GM23338 (cell line): ENCODE measurements around the gene ABCA4. TPM values are rescaled to one million over a fixed set of nuclear protein-coding genes. Genes with fewer than 3 reads are reported as not detected.

Source experiments
- ATAC-seq: fragments of 200-7000 bp; cut with Tn5 transposase; 3 replicates; pipeline ENCODE4 v1.9.1; 2020
- DNase-seq: peaks from one replicate; pipeline ENCODE4 v3.0.0-alpha.2; 2015; ENCODE audit warnings: low spot score
- H2AFZ ChIP-seq: fragments of 200-600 bp; sonication (generic); 2 replicates; pipeline ENCODE4 v1.8.0; 2016; ENCODE audit warnings: antibody characterized with exemption, mild to moderate bottlenecking, moderate library complexity
- H3F3A ChIP-seq: fragments of 200-600 bp; sonication (generic); replicated peaks from 2 replicates; pipeline ENCODE4 v1.8.0; 2017; ENCODE audit warnings: antibody characterized with exemption, mixed run types, low read depth
- H3K27ac ChIP-seq: fragments of 200-600 bp; sonication (generic); 2 replicates; pipeline ENCODE4 v1.6.1; 2016; ENCODE audit warnings: low read depth
- H3K27me3 ChIP-seq: fragments of 200-600 bp; sonication (generic); 2 replicates; pipeline ENCODE4 v1.8.0; 2016; ENCODE audit warnings: mild to moderate bottlenecking, mixed run types, moderate library complexity; ENCODE audit not compliant: insufficient read depth
- H3K36me3 ChIP-seq: fragments of 200-600 bp; sonication (generic); 2 replicates; pipeline ENCODE4 v1.8.0; 2016; ENCODE audit warnings: mild to moderate bottlenecking; ENCODE audit not compliant: insufficient read depth
- H3K4me1 ChIP-seq: fragments of 200-600 bp; sonication (generic); 2 replicates; pipeline ENCODE4 v1.8.0; 2016; ENCODE audit warnings: mild to moderate bottlenecking, moderate library complexity; ENCODE audit not compliant: insufficient read depth
- H3K4me2 ChIP-seq: fragments of 200-600 bp; sonication (generic); 2 replicates; pipeline ENCODE4 v1.7.1; 2017; ENCODE audit warnings: mixed run types
- H3K4me3 ChIP-seq: fragments of 200-600 bp; sonication (generic); 2 replicates; pipeline ENCODE4 v1.6.1; 2016; ENCODE audit warnings: mixed run types
- H3K79me2 ChIP-seq: fragments of 200-600 bp; sonication (generic); replicated peaks from 2 replicates; pipeline ENCODE4 v1.8.0; 2017; ENCODE audit warnings: mild to moderate bottlenecking; ENCODE audit not compliant: insufficient read depth
- H3K9me2 ChIP-seq: fragments of 200-600 bp; sonication (generic); 2 replicates; pipeline ENCODE4 v1.8.0; 2017; ENCODE audit not compliant: insufficient read depth
- H4K20me1 ChIP-seq: fragments of 200-600 bp; sonication (generic); replicated peaks from 2 replicates; pipeline ENCODE4 v1.8.0; 2017; ENCODE audit warnings: mild to moderate bottlenecking; ENCODE audit not compliant: insufficient read depth
- H3K27ac Mint-ChIP-seq: 2 replicates; pipeline ENCODE4 v1.8.0; 2020; ENCODE audit warnings: inconsistent platforms, mild to moderate bottlenecking, moderate library complexity, mixed read lengths
- H3K27me3 Mint-ChIP-seq: 3 replicates; pipeline ENCODE4 v1.8.0; 2022; ENCODE audit warnings: low read depth, mild to moderate bottlenecking, moderate library complexity, mixed read lengths, inconsistent platforms; ENCODE audit not compliant: insufficient read depth, poor library complexity
- H3K36me3 Mint-ChIP-seq: 3 replicates; pipeline ENCODE4 v1.8.0; 2021; ENCODE audit warnings: low read depth, mild to moderate bottlenecking, inconsistent platforms, moderate library complexity, mixed read lengths
- H3K4me1 Mint-ChIP-seq: 3 replicates; pipeline ENCODE4 v1.8.0; 2020; ENCODE audit warnings: mild to moderate bottlenecking, inconsistent platforms, mixed read lengths
- H3K4me3 Mint-ChIP-seq: 3 replicates; pipeline ENCODE4 v1.8.0; 2021; ENCODE audit warnings: moderate library complexity, mild to moderate bottlenecking, inconsistent platforms, mixed read lengths
- H3K9me3 Mint-ChIP-seq: 3 replicates; pipeline ENCODE4 v1.8.0; 2020; ENCODE audit warnings: moderate library complexity, mild to moderate bottlenecking, inconsistent platforms, mixed read lengths
- CREB1 ChIP-seq: fragments of 250-450 bp; sonication (Bioruptor Pico); IDR thresholded peaks from 2 replicates; pipeline ENCODE4 v1.5.0; 2020; ENCODE audit warnings: low read depth, mild to moderate bottlenecking, moderate library complexity
- EZH2 ChIP-seq: fragments of 200-600 bp; sonication (generic); IDR thresholded peaks from one replicate; pipeline ENCODE4 v1.8.0; 2017; ENCODE audit warnings: antibody characterized with exemption, mild to moderate bottlenecking, low read depth; ENCODE audit not compliant: unreplicated experiment
- EZH2phosphoT487 ChIP-seq: fragments of 200-600 bp; sonication (generic); IDR thresholded peaks from one replicate; pipeline ENCODE4 v1.8.1; 2018; ENCODE audit warnings: antibody characterized with exemption; ENCODE audit not compliant: unreplicated experiment
- JUNB ChIP-seq: IDR thresholded peaks from one replicate; pipeline ENCODE4 v1.6.1; 2016; ENCODE audit warnings: antibody characterized with exemption; ENCODE audit not compliant: unreplicated experiment
- NANOG ChIP-seq: IDR thresholded peaks from 2 replicates; pipeline ENCODE4 v1.6.1; 2016; ENCODE audit warnings: antibody characterized with exemption, borderline replicate concordance
- POLR2AphosphoS5 ChIP-seq: IDR thresholded peaks from 2 replicates; pipeline ENCODE4 v1.6.1; 2016; ENCODE audit warnings: antibody characterized with exemption, low read depth
- STAT1 ChIP-seq: IDR thresholded peaks from one replicate; pipeline ENCODE4 v1.6.1; 2016; ENCODE audit warnings: antibody characterized with exemption; ENCODE audit not compliant: unreplicated experiment
- ZNF114 ChIP-seq: fragments of 250-450 bp; sonication (Bioruptor Pico); IDR thresholded peaks from 2 replicates; pipeline ENCODE4 v1.5.0; 2020; ENCODE audit warnings: mild to moderate bottlenecking, moderate library complexity
- ZNF331 ChIP-seq: fragments of 250-450 bp; sonication (Bioruptor Pico); IDR thresholded peaks from 2 replicates; pipeline ENCODE4 v1.5.0; 2020; ENCODE audit warnings: low read depth, mild to moderate bottlenecking, moderate library complexity
- polyA plus RNA-seq: library from polyadenylated mRNA; unstranded; fragments of >200 nt; fragmentation: Nextera tagmentation; extraction: Ambion mirVana; gene quantifications from 2 replicates; pipeline ENCODE4 v1.2.1, GENCODE V29; 2016
- total RNA-seq: library from RNA; depleted of rRNA; stranded (reverse); fragments of >200 nt; shearing (Covaris generic); gene quantifications from 2 replicates; pipeline ENCODE4 v1.2.3, GENCODE V29; 2014
- TF ChIP-seq, protein P1 (sequence below), 2 experiments: fragments of 200-600 bp in 1 of 2; sonication (generic) in 1 of 2; conservative IDR thresholded peaks; 2 replicates each; pipeline versions ENCODE4 v1.5.1 to v1.6.1; 2016 to 2017; ENCODE audit warnings: antibody characterized with exemption in 2 of 2, low read depth in 2 of 2, mild to moderate bottlenecking in 2 of 2, moderate library complexity in 1 of 2
- TF ChIP-seq, protein P2 (sequence below): IDR thresholded peaks from 2 replicates; pipeline ENCODE4 v1.6.1; 2016; ENCODE audit warnings: antibody characterized with exemption
- TF ChIP-seq, protein P3 (sequence below): IDR thresholded peaks from one replicate; pipeline ENCODE4 v1.6.1; 2018; ENCODE audit warnings: antibody characterized with exemption; ENCODE audit not compliant: unreplicated experiment
- TF ChIP-seq, protein P4 (sequence below): fragments of 250-450 bp; sonication (Bioruptor Pico); IDR thresholded peaks from 2 replicates; pipeline ENCODE4 v1.5.0; 2020; ENCODE audit warnings: mild to moderate bottlenecking, moderate library complexity

Gene ABCA4
- total and polyA plus RNA-seq, 2 experiments from 2014 or later, result not detected

DNA sequence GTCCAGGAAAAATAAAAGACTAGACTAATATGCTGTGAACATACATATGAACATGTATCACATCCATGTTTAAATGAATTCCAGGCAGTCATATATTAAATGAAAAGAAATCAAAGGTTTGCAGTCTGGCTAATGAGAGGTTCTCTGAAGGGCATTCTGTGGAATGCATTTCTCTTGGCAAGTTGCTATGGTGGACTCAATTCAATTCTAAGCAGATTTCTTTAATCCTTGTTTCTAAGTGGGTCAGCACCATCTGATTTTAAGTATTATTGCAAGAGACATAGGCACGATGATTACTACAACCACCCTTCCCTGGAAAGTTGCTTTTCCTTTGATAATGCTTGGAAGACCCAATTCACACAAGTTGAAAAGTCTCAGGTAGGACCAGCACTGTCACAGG is 23.9 kb upstream of the ABCA4 start:
- Mint-ChIP-seq H3K36me3 (no peaks in the 10 kb centered on the region), H3K4me3 (no peak overlapping the region), H3K27ac (no peak overlapping the region; the same call in 1 of the 2 replicates), H3K9me3 (no peaks in the 10 kb centered on the region), H3K4me1 (peaks cover 23% of the 10 kb centered on the region), H3K27me3 (no peaks in the 10 kb centered on the region)
- TF ChIP-seq, protein P1, sequence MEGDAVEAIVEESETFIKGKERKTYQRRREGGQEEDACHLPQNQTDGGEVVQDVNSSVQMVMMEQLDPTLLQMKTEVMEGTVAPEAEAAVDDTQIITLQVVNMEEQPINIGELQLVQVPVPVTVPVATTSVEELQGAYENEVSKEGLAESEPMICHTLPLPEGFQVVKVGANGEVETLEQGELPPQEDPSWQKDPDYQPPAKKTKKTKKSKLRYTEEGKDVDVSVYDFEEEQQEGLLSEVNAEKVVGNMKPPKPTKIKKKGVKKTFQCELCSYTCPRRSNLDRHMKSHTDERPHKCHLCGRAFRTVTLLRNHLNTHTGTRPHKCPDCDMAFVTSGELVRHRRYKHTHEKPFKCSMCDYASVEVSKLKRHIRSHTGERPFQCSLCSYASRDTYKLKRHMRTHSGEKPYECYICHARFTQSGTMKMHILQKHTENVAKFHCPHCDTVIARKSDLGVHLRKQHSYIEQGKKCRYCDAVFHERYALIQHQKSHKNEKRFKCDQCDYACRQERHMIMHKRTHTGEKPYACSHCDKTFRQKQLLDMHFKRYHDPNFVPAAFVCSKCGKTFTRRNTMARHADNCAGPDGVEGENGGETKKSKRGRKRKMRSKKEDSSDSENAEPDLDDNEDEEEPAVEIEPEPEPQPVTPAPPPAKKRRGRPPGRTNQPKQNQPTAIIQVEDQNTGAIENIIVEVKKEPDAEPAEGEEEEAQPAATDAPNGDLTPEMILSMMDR (conservative IDR thresholded peaks at IDR 0.05; ENCODE audit: low read depth in 2 of 2), result no peak
- TF ChIP-seq ZNF114 (CRISPR knock-in tag), result no peak
- no peak for TF ChIP-seq EZH2phosphoT487
- TF ChIP-seq, protein P2, sequence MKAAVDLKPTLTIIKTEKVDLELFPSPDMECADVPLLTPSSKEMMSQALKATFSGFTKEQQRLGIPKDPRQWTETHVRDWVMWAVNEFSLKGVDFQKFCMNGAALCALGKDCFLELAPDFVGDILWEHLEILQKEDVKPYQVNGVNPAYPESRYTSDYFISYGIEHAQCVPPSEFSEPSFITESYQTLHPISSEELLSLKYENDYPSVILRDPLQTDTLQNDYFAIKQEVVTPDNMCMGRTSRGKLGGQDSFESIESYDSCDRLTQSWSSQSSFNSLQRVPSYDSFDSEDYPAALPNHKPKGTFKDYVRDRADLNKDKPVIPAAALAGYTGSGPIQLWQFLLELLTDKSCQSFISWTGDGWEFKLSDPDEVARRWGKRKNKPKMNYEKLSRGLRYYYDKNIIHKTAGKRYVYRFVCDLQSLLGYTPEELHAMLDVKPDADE, result no peak
- TF ChIP-seq, protein P3, sequence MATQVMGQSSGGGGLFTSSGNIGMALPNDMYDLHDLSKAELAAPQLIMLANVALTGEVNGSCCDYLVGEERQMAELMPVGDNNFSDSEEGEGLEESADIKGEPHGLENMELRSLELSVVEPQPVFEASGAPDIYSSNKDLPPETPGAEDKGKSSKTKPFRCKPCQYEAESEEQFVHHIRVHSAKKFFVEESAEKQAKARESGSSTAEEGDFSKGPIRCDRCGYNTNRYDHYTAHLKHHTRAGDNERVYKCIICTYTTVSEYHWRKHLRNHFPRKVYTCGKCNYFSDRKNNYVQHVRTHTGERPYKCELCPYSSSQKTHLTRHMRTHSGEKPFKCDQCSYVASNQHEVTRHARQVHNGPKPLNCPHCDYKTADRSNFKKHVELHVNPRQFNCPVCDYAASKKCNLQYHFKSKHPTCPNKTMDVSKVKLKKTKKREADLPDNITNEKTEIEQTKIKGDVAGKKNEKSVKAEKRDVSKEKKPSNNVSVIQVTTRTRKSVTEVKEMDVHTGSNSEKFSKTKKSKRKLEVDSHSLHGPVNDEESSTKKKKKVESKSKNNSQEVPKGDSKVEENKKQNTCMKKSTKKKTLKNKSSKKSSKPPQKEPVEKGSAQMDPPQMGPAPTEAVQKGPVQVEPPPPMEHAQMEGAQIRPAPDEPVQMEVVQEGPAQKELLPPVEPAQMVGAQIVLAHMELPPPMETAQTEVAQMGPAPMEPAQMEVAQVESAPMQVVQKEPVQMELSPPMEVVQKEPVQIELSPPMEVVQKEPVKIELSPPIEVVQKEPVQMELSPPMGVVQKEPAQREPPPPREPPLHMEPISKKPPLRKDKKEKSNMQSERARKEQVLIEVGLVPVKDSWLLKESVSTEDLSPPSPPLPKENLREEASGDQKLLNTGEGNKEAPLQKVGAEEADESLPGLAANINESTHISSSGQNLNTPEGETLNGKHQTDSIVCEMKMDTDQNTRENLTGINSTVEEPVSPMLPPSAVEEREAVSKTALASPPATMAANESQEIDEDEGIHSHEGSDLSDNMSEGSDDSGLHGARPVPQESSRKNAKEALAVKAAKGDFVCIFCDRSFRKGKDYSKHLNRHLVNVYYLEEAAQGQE, result no peak
- no peak for TF ChIP-seq POLR2AphosphoS5
- TF ChIP-seq NANOG, result no peak
- TF ChIP-seq, protein P4, sequence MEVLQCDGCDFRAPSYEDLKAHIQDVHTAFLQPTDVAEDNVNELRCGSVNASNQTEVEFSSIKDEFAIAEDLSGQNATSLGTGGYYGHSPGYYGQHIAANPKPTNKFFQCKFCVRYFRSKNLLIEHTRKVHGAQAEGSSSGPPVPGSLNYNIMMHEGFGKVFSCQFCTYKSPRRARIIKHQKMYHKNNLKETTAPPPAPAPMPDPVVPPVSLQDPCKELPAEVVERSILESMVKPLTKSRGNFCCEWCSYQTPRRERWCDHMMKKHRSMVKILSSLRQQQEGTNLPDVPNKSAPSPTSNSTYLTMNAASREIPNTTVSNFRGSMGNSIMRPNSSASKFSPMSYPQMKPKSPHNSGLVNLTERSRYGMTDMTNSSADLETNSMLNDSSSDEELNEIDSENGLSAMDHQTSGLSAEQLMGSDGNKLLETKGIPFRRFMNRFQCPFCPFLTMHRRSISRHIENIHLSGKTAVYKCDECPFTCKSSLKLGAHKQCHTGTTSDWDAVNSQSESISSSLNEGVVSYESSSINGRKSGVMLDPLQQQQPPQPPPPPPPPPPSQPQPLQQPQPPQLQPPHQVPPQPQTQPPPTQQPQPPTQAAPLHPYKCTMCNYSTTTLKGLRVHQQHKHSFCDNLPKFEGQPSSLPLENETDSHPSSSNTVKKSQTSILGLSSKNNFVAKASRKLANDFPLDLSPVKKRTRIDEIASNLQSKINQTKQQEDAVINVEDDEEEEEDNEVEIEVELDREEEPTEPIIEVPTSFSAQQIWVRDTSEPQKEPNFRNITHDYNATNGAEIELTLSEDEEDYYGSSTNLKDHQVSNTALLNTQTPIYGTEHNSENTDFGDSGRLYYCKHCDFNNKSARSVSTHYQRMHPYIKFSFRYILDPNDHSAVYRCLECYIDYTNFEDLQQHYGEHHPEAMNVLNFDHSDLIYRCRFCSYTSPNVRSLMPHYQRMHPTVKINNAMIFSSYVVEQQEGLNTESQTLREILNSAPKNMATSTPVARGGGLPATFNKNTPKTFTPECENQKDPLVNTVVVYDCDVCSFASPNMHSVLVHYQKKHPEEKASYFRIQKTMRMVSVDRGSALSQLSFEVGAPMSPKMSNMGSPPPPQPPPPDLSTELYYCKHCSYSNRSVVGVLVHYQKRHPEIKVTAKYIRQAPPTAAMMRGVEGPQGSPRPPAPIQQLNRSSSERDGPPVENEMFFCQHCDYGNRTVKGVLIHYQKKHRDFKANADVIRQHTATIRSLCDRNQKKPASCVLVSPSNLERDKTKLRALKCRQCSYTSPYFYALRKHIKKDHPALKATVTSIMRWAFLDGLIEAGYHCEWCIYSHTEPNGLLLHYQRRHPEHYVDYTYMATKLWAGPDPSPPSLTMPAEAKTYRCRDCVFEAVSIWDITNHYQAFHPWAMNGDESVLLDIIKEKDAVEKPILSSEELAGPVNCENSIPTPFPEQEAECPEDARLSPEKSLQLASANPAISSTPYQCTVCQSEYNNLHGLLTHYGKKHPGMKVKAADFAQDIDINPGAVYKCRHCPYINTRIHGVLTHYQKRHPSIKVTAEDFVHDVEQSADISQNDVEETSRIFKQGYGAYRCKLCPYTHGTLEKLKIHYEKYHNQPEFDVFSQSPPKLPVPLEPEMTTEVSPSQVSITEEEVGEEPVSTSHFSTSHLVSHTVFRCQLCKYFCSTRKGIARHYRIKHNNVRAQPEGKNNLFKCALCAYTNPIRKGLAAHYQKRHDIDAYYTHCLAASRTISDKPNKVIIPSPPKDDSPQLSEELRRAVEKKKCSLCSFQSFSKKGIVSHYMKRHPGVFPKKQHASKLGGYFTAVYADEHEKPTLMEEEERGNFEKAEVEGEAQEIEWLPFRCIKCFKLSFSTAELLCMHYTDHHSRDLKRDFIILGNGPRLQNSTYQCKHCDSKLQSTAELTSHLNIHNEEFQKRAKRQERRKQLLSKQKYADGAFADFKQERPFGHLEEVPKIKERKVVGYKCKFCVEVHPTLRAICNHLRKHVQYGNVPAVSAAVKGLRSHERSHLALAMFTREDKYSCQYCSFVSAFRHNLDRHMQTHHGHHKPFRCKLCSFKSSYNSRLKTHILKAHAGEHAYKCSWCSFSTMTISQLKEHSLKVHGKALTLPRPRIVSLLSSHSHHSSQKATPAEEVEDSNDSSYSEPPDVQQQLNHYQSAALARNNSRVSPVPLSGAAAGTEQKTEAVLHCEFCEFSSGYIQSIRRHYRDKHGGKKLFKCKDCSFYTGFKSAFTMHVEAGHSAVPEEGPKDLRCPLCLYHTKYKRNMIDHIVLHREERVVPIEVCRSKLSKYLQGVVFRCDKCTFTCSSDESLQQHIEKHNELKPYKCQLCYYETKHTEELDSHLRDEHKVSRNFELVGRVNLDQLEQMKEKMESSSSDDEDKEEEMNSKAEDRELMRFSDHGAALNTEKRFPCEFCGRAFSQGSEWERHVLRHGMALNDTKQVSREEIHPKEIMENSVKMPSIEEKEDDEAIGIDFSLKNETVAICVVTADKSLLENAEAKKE (CRISPR knock-in tag), result no peak
- TF ChIP-seq ZNF331 (CRISPR knock-in tag), result no peak
- no peak for TF ChIP-seq JUNB
- TF ChIP-seq STAT1, result no peak
- TF ChIP-seq CREB1 (CRISPR knock-in tag), result no peak
- TF ChIP-seq EZH2, result no peak
- H3K27ac ChIP-seq, result no peak overlapping the region
- H3K9me2 ChIP-seq, result no peaks in the 10 kb centered on the region
- DNase-seq (no peak), ATAC-seq (no peak)
- no peaks in the 10 kb centered on the region for H3K27me3 ChIP-seq
- H3K4me1 ChIP-seq, result peaks cover 9% of the 10 kb centered on the region
- no peaks in the 10 kb centered on the region for H4K20me1 ChIP-seq
- no peak overlapping the region for H3K4me2 ChIP-seq
- H3K4me3 ChIP-seq, result no peak overlapping the region
- H3K79me2 ChIP-seq, result no peaks in the 10 kb centered on the region
- H3F3A ChIP-seq, result no peaks in the 10 kb centered on the region
- H3K36me3 ChIP-seq, result no peaks in the 10 kb centered on the region
- no peak overlapping the region for H2AFZ ChIP-seq
